ENCODE data around the gene TRPM3.

The TRPM3 gene

GRCh38 chr9:70510157-70510770, 611.2 kb downstream of the TRPM3 start:
- DNase-seq, result no peak

GRCh38 chr9:70506159-70506558, 615.3 kb downstream of the TRPM3 start:
- no peak for DNase-seq

GRCh38 chr9:70504834-70505233, 616.6 kb downstream of the TRPM3 start:
- DNase-seq, result no peak

- DNase-seq, result no peak
These were observed 618.7 kb downstream of the TRPM3 start for GRCh38 chr9:70502690-70503089.

GRCh38 chr9:70500793-70501192, 620.6 kb downstream of the TRPM3 start:
- no peak for DNase-seq

GRCh38 chr9:70499621-70500020, 621.8 kb downstream of the TRPM3 start:
- no peak for DNase-seq

GRCh38 chr9:70498866-70499265, 622.6 kb downstream of the TRPM3 start:
- no peak for DNase-seq

- DNase-seq, result no peak
These were observed 625.2 kb downstream of the TRPM3 start for GRCh38 chr9:70496244-70496643.

- no peak for DNase-seq
These were observed 625.9 kb downstream of the TRPM3 start for GRCh38 chr9:70495514-70495913.

- no peak for DNase-seq
These were observed 627.2 kb downstream of the TRPM3 start for GRCh38 chr9:70494221-70494620.

- DNase-seq, result no peak
These were observed 628.4 kb downstream of the TRPM3 start for GRCh38 chr9:70493029-70493428.

- no peak for DNase-seq
These were observed 629.1 kb downstream of the TRPM3 start for GRCh38 chr9:70492319-70492777.

GRCh38 chr9:70491426-70492318, 629.7 kb downstream of the TRPM3 start:
- no peak for DNase-seq

GRCh38 chr9:70490478-70490877, 630.9 kb downstream of the TRPM3 start:
- DNase-seq, result no peak

GRCh38 chr9:70488793-70489105, 632.7 kb downstream of the TRPM3 start:
- DNase-seq, result no peak

GRCh38 chr9:70488098-70488792, 633.2 kb downstream of the TRPM3 start:
- no peak for DNase-seq

- DNase-seq, result no peak
These were observed 635.3 kb downstream of the TRPM3 start for GRCh38 chr9:70486127-70486526.

- no peak for DNase-seq
These were observed 636.1 kb downstream of the TRPM3 start for GRCh38 chr9:70485273-70485858.

GRCh38 chr9:70484232-70485130, 636.9 kb downstream of the TRPM3 start:
- no peak for DNase-seq

- no peak for DNase-seq
These were observed 640.0 kb downstream of the TRPM3 start for GRCh38 chr9:70481471-70481870.

GRCh38 chr9:70480405-70480980, 640.9 kb downstream of the TRPM3 start:
- DNase-seq, result peak; percentile 62
